Measurements from ENCODE around the gene MACROD2. TPM values are rescaled to one million over a fixed set of nuclear protein-coding genes. Genes with fewer than 3 reads are reported as not detected.

The MACROD2 gene
- total RNA-seq, 1 donor from 2014 or later: 0.13 TPM

GRCh38 chr20:15923030-15923776 is 1927.9 kb downstream of the MACROD2 start:
- no peak for DNase-seq (ENCODE audit: low read depth in 2 of 2)

- DNase-seq (ENCODE audit: low read depth in 2 of 2): no peak
These were observed 1929.2 kb downstream of the MACROD2 start for GRCh38 chr20:15924556-15924955.

- DNase-seq (ENCODE audit: low read depth in 2 of 2): no peak
These were observed 1930.1 kb downstream of the MACROD2 start for GRCh38 chr20:15925376-15925775.

GRCh38 chr20:15927893-15928650 is 1932.8 kb downstream of the MACROD2 start:
- DNase-seq (ENCODE audit: low read depth in 2 of 2): no peak

GRCh38 chr20:15928946-15929345 is 1933.6 kb downstream of the MACROD2 start:
- DNase-seq (ENCODE audit: low read depth in 2 of 2): no peak

GRCh38 chr20:15930311-15931305 is 1935.3 kb downstream of the MACROD2 start:
- DNase-seq (ENCODE audit: low read depth in 2 of 2): peak; percentile 35 to 70

- no peak for DNase-seq (ENCODE audit: low read depth in 2 of 2)
These were observed 1936.6 kb downstream of the MACROD2 start for GRCh38 chr20:15931897-15932296.

GRCh38 chr20:15937179-15937578 is 1941.9 kb downstream of the MACROD2 start:
- DNase-seq (ENCODE audit: low read depth in 2 of 2): no peak

GRCh38 chr20:15938847-15939246 is 1943.5 kb downstream of the MACROD2 start:
- DNase-seq (ENCODE audit: low read depth in 2 of 2): no peak

GRCh38 chr20:15940127-15940526 is 1944.8 kb downstream of the MACROD2 start:
- no peak for DNase-seq (ENCODE audit: low read depth in 2 of 2)

GRCh38 chr20:15942130-15942529 is 1946.8 kb downstream of the MACROD2 start:
- DNase-seq (ENCODE audit: low read depth in 2 of 2): peak; percentile 1 to 69

GRCh38 chr20:15945289-15945688 is 1950.0 kb downstream of the MACROD2 start:
- peak in 1 of 2 donors; percentile 12 for DNase-seq (ENCODE audit: low read depth in 2 of 2)

- no peak for DNase-seq (ENCODE audit: low read depth in 2 of 2)
These were observed 1954.1 kb downstream of the MACROD2 start for GRCh38 chr20:15949391-15949790.

- DNase-seq (ENCODE audit: low read depth in 2 of 2): no peak
These were observed 1956.3 kb downstream of the MACROD2 start for GRCh38 chr20:15951658-15952057.

- DNase-seq (ENCODE audit: low read depth in 2 of 2): no peak
These were observed 1962.8 kb downstream of the MACROD2 start for GRCh38 chr20:15958142-15958541.

- no peak for DNase-seq (ENCODE audit: low read depth in 2 of 2)
These were observed 1969.8 kb downstream of the MACROD2 start for GRCh38 chr20:15965165-15965564.

- DNase-seq (ENCODE audit: low read depth in 2 of 2): no peak
These were observed 1972.0 kb downstream of the MACROD2 start for GRCh38 chr20:15967334-15967733.

- DNase-seq (ENCODE audit: low read depth in 2 of 2): no peak
These were observed 1980.9 kb downstream of the MACROD2 start for GRCh38 chr20:15976047-15976736.

- DNase-seq (ENCODE audit: low read depth in 2 of 2): no peak
These were observed 1981.7 kb downstream of the MACROD2 start for GRCh38 chr20:15977026-15977425.

GRCh38 chr20:15977758-15978157 is 1982.4 kb downstream of the MACROD2 start:
- DNase-seq (ENCODE audit: low read depth in 2 of 2): no peak
